Activated T-cell treated with anti-CD3 and anti-CD28 coated beads for 1 hour (primary cell): Measurements from ENCODE around the gene CATSPERE.
"Not testable (repeated sequence)": the region's sequence is repeated elsewhere in the genome, so short reads cannot be mapped to it uniquely, and the experiment has no call there.

Experiments used
- DNase-seq: peaks from one replicate; pipeline ENCODE4 v3.0.0-alpha.2; 2020; ENCODE audit warnings: low read depth

Gene CATSPERE

DNA sequence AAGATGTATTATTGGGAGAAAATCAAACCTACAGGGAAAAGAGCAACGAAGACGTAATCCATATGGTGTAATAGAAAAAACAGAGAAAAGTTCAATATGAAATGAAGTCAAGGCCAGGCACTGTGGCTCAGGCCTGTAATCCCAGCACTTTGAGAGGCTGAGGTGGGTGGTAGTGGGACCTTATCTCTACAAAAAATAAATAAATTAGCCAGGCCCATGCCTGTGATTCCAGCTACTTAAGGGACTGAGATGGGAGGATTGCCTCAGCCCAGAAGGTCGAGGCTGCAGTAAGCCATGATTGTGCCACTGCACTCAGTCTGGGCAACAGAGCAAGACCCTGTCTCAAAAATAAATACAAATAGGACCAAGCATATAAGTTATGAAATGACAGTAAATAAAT, 203.3 kb downstream of the CATSPERE start:
- no peak for DNase-seq

DNA sequence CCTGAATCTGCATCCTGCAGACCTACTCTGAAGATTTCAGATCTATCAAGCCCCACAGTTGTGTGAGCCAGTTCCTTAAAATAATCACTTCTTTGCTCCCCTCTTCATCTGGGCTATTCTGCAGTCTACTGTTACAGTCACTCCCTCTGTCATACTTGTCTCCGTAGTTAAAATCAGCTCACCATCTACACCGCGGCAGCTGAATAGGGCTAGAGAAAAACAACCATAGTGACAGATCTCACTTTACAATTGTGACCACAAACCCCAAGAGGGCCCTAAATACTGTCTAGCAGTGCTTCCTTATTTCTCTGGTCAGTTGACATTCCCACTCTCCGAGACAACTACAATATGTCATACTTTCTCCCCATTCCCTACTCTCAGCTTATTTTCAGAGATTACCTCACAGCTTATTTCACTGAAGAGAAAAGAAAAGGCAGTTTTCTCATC, 204.7 kb downstream of the CATSPERE start:
- no peak for DNase-seq

DNA sequence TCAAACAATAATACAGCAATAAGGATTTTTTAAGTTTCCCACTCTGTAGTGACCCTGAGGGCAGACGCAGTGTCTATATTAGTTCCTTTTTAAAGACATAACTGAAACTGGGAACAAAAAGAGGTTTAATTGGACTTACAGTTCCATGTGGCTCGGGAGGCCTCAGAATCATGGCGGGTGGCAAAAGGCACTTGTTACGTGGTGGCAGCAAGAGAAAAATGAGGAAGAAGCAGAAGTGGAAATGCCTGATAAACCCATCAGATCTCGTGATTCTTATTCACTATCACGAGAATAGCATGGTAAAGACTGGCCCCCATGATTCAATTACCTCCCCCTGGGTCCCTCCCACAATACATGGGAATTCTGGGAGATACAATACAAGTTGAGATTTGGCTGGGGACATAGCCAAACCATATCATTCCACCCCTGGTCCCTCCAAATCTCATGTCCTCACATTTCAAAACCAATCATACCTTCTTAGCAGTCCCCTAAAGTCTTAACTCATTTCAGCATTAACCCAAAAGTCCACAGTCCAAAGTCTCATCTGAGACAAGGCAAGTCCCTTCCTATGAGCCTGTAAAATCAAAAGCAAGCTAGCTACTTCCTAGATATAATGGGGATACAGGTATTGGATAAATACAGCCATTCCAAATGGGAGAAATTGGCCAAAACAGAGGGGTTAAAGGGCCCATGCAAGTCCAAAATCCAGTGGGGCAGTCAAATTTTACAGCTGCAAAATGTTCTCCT, 205.8 kb downstream of the CATSPERE start:
- not testable (repeated sequence) for DNase-seq

DNA sequence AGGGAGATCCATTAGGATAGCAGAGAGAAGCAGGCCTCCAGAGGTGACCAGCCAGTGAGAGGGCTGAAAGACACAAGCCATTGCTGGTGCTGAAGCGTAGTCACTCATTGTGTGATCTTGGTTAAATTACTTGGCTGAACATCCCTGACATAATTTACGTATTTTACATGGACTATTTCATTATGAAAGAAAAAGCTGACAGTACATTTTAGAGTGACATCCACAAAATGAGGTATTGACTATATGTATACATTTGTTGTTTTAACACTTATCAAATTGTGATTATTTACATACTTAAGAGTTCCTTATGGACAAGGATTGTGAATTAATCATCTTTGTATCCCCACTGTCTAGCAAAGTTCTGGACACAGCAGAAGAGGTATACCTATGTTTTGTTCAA, 206.7 kb downstream of the CATSPERE start:
- DNase-seq: no peak

- no peak for DNase-seq
These were observed 212.0 kb downstream of the CATSPERE start for GRCh38 chr1:244672946-244673682.

GRCh38 chr1:244674446-244674845, 213.4 kb downstream of the CATSPERE start:
- DNase-seq: no peak

- DNase-seq: no peak
These were observed 214.1 kb downstream of the CATSPERE start for GRCh38 chr1:244675167-244675566.

DNA sequence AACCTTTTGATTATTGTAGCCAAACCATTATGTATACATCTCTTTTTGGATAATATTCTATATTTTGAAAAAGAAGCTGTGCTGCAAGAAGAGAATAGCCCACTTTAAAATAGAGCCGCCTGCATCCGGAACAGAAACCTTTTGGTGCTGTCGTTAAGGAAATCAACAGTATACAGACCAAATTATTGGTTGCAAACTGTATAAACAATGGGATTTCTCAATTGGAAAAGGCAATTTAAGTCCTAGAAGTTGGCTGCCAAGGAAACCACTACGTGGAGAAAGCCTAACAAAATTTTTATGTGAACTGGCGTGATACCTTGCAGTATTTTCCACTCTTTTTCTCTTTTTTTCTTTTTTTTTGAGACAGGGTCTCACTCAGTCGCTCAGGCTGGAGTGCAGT, 217.6 kb downstream of the CATSPERE start:
- DNase-seq: no peak

GRCh38 chr1:244680667-244681066, 219.6 kb downstream of the CATSPERE start:
- DNase-seq: no peak

GRCh38 chr1:244682087-244682486, 221.0 kb downstream of the CATSPERE start:
- not testable (repeated sequence) for DNase-seq
